ENCODE results near the gene SLC6A17.

SLC6A17 gene

GRCh38 chr1:110223581-110223980, 73.3 kb downstream of the SLC6A17 start:
- no peak for DNase-seq

- DNase-seq: no peak
Observed at GRCh38 chr1:110224240-110224995, 74.1 kb downstream of the SLC6A17 start.

- no peak for DNase-seq
Observed at GRCh38 chr1:110225212-110225611, 74.9 kb downstream of the SLC6A17 start.

DNA sequence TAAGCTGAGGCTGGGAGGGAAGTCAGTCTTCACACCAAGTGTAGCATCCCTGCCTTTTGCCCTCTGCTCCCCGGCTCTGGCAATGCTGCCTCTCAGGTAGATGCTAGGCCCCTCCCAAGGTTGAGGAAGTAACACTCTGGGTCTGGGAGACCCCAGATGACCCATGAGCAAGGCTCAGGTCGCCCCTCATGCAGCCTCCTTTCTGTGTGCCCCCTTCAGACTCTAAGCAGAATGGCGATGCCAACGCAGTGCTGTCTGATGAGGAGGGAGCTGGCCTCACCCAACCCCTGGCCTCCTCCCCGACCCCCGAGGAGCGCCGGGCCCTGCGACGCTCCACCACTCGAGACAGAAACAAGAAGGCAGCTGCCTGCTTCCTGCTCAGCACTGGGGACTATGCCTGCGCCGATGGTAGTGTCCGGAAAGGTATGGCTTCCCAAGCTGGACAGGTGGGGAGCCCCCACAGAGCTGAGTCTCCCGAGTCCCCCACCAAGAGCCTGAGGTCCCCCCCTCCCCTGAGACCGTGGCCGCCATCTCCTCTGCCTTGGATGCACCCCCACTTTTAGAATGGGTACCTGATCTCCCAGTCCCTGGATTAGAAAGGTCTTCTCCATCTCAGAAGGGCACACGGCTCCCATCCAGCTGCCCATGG, 75.6 kb downstream of the SLC6A17 start:
- DNase-seq: no peak

DNA sequence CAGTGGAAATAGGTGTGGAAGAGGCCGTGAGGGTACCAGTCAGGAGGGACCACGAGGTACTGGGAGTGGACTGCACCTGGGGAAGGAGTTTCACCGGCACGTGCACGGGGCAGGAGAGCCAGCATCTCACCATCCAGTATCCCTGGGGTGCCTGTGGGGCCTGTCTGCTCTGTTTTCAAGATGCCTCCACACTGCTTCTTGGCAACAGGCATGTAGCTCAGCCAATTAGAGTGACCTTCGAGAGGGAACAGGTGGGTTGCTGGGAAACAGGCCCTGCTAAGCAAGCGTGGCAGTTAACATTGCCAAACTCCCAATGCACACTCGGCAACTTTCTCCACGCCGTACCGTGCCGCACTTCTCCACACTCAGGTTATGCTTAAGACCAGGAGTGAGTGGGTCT, 77.5 kb downstream of the SLC6A17 start:
- DNase-seq: no peak

DNA sequence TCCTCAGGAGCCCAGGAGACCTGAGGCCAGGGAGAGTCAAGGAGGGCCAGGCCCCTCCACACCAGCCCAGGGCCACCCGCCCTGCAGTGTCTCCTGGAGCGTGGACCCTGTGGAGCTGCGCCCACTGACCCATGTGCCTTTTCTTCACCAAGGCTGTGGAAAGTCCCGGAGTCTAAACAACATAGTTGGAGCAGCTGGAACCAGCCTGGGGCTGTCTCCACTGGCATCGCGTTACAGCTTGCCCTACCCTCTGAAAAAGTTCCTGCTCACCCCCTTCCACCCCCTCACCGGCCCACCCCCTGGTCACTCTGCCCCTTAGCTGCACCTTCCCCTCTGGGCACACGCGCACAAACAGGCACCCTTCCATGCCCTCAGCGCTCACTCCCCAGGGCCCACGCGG, 78.1 kb downstream of the SLC6A17 start:
- DNase-seq: no peak

- no peak for DNase-seq
Observed at GRCh38 chr1:110228869-110229268, 78.6 kb downstream of the SLC6A17 start.

- no peak for DNase-seq
Observed at GRCh38 chr1:110229348-110230001, 79.2 kb downstream of the SLC6A17 start.

GRCh38 chr1:110230381-110231199, 80.3 kb downstream of the SLC6A17 start:
- no peak for DNase-seq

DNA sequence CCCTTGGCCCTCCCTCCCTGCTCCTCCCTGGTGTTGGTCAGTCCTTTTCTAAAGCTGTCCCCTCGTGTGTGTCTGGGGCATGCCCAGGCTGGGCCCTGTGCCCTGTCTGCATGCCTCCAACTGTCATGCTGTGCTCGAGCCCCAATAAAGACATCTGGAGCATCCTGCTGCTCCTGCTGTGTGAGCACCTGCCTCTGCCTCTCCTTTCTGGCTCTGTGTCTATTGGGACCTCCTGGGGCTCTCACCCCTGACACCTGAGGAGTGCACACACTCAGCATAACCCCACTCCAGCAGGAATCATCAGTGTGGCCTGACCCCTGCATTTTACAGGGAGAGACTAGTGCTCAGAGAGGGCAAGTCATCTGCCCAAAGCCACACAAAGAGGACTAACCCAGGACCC, 83.6 kb downstream of the SLC6A17 start:
- no peak for DNase-seq

- no peak for DNase-seq
Observed at GRCh38 chr1:110234691-110235090, 84.4 kb downstream of the SLC6A17 start.

GRCh38 chr1:110235181-110235833, 85.0 kb downstream of the SLC6A17 start:
- no peak for DNase-seq

DNA sequence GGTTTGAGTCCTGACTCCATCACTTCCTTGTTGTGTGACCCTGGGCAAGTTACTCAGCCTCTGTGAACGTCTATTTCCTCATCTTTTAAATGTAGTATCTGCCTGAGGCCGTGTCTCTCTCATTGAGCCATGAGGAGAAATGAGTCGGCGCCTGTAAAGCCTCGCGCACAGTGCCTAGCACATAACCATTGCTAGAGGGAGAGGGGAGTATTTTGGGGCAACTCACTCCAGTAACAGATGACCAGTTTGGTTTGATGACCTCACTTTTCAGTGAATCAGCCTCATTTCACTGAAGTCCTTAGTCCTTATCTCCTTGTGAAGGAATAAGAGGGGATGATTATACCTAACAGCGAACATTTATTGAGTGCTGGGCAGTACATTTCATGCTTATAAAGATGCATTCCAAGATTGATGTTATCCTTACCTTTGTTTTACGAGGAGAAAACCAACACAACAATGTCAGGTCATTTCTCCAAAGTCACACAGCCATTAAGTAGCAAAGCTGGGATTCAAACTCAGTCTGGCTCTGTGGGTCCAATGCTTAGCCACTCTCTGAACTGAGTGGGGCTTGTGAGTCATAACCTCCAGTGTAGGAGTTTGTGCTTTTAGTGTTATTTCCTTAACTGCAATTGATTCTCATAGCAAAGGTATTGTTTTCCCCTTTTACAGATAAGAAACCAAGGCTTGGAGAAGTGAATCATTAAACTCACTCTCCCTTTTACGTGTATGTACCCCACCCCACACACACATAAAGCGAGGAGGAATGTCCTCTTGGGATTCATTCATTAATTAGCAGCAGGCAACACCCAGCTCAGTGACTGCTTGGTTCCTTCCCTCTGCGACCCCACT, 85.8 kb downstream of the SLC6A17 start:
- DNase-seq: no peak

- no peak for DNase-seq
Observed at GRCh38 chr1:110237386-110238152, 87.3 kb downstream of the SLC6A17 start.

GRCh38 chr1:110239441-110240430, 89.4 kb downstream of the SLC6A17 start:
- no peak for DNase-seq

GRCh38 chr1:110240476-110241210, 90.3 kb downstream of the SLC6A17 start:
- DNase-seq: peak; percentile 34

GRCh38 chr1:110241516-110241915, 91.2 kb downstream of the SLC6A17 start:
- no peak for DNase-seq

- DNase-seq: no peak
Observed at GRCh38 chr1:110242062-110242461, 91.8 kb downstream of the SLC6A17 start.

DNA sequence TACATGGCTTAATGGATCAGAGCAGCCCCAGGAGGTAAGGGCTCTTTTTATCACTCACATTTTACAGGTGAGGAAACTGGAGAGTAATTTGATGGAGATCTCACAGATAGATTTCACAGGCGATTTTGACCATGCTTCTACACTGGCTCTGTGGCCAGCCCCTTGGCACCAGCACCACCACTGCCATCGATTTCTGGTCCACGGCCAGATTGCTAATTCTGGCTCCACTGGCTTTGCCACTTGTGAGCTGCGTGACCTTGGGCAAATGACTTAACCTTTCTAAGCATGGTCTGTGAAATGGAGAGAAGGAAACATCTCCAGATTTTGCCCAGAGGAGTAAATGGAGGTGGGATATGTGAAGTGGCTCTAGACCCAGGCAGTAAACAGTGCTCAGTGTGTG, 92.4 kb downstream of the SLC6A17 start:
- DNase-seq: no peak

All from SHP77 treated with DMSO at 0.1 percent for 48 hours (cell line).